HG02642 (cell line): ENCODE results near the gene SPSB1.

ENCODE experiments used
- ATAC-seq: cut with Tn5 transposase; IDR thresholded peaks from one replicate; pipeline ENCODE4 v1.9.1; 2021; ENCODE audit warnings: mild to moderate bottlenecking; ENCODE audit not compliant: unreplicated experiment, poor library complexity

SPSB1 gene

GRCh38 chr1:9278585-9279153, 14.0 kb upstream of the SPSB1 start:
- ATAC-seq = no peak

GRCh38 chr1:9279172-9279840, 13.4 kb upstream of the SPSB1 start:
- ATAC-seq = no peak

GRCh38 chr1:9280015-9280860, 12.5 kb upstream of the SPSB1 start:
- ATAC-seq = no peak

GRCh38 chr1:9281071-9281827, 11.4 kb upstream of the SPSB1 start:
- no peak for ATAC-seq

- no peak for ATAC-seq
Measured at GRCh38 chr1:9281908-9282695, 10.6 kb upstream of the SPSB1 start.

- no peak for ATAC-seq
Measured at GRCh38 chr1:9282696-9282955, 10.1 kb upstream of the SPSB1 start.

GRCh38 chr1:9284061-9284460, 8.6 kb upstream of the SPSB1 start:
- ATAC-seq = no peak

- no peak for ATAC-seq
Measured at GRCh38 chr1:9286556-9286955, 6.1 kb upstream of the SPSB1 start.

- no peak for ATAC-seq
Measured at GRCh38 chr1:9289090-9289534, 3.6 kb upstream of the SPSB1 start.

- ATAC-seq = no peak
Measured at GRCh38 chr1:9289711-9290485, 2.8 kb upstream of the SPSB1 start.

GRCh38 chr1:9291914-9292360, 757 bp upstream of the SPSB1 start:
- no peak for ATAC-seq

- ATAC-seq = no peak
Measured at GRCh38 chr1:9293241-9293532, 493 bp downstream of the SPSB1 start.

GRCh38 chr1:9293533-9294404, 1.1 kb downstream of the SPSB1 start:
- ATAC-seq = peak; percentile 10

GRCh38 chr1:9294405-9294773, 1.7 kb downstream of the SPSB1 start:
- no peak for ATAC-seq

- ATAC-seq = no peak
Measured at GRCh38 chr1:9294910-9295636, 2.4 kb downstream of the SPSB1 start.

- no peak for ATAC-seq
Measured at GRCh38 chr1:9295884-9296283, 3.2 kb downstream of the SPSB1 start.

- no peak for ATAC-seq
Measured at GRCh38 chr1:9296850-9297249, 4.2 kb downstream of the SPSB1 start.

GRCh38 chr1:9297831-9298230, 5.1 kb downstream of the SPSB1 start:
- ATAC-seq = no peak
